GM12875 (cell line): ENCODE data around the gene IRAK2.

Experiments used
- H3K4me3 ChIP-seq: one replicate; pipeline ENCODE4 v1.5.1; 2011; ENCODE audit warnings: low read depth, low read length, control low read depth
- CTCF ChIP-seq: IDR thresholded peaks from 2 replicates; pipeline ENCODE4 v1.5.1; 2011; ENCODE audit warnings: low read depth, mild to moderate bottlenecking, control low read depth, inconsistent platforms, low read length, moderate library complexity, borderline replicate concordance; ENCODE audit not compliant: insufficient read depth

The IRAK2 gene

GRCh38 chr3:10189557-10190354, 25.0 kb downstream of the IRAK2 start:
- no peak for TF ChIP-seq CTCF
- H3K4me3 ChIP-seq = no peak overlapping the region

- H3K4me3 ChIP-seq = no peak overlapping the region
- peak; percentile 61 for TF ChIP-seq CTCF
Measured at GRCh38 chr3:10192953-10193691, 28.4 kb downstream of the IRAK2 start.

GRCh38 chr3:10193692-10194327, 29.1 kb downstream of the IRAK2 start:
- no peak for TF ChIP-seq CTCF
- no peak overlapping the region for H3K4me3 ChIP-seq

DNA sequence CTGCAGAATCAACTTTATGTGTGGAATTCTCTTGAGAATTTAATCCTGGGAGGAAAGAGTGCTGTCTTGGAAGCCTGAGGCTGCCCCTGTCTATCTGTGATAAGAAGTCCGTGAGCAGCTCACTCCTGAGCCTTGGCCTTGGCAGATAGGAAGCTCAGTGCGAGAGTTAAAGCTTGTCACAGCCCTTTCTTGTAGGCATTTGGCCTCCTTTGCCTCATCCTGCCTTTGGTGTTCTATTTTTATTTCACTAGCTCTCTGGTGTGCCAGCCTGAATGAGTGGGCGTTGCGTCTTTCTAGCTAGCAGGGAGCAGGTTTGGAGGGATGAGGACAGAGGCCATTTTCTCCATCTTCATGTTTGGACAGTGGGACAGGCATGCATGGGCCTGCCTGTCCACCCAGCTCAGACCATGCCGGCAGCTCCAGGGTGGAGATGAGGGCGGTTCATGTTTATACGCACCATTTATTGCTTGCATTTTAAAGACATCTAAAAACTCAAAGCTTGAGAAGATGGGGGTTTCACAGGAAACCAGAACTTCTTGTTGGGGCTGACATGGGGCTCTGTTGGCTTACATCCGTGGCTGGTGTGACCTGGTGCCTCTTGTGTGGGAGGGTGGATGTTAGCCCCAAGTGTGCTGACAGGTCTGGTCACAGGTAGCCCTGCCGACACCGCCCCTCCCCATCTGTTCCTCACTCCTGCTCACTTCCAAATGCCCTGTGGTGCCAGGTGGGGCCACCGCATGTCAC, 29.8 kb downstream of the IRAK2 start:
- no peak for TF ChIP-seq CTCF
- no peak overlapping the region for H3K4me3 ChIP-seq

DNA sequence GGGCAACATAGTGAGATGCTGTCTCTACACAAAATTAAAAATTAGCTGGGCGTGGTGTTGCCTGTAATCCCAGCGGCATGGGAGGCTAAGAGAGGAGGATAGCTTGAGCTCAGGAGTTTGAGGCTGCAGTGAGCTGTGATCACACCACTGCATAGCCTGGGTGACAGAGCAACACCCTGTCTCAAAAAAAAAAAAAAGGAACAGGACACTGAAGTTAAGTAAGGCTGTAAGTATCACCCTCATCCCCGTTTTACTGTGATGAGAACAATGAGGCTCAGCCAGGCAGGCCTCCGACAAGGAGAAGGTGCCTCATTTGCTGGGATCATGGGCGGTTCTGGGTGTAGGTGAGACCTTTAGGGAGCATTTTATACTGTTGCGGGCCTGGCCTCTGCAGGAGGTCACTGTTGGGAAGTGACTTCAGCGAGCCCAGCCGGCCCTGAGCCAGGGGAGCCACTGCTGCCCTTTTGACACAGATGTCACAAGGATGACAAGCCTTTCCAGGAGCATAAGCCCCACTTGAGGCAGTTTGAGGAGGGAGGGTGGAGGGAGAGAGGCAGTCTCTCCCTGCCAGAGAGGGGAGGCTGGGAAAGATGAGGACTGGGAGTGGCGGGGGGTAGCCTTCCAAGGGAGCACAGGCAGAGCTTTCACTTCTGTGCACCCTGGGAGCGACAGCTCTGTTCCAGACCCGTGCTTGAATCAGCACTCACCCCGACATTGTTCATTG, 30.8 kb downstream of the IRAK2 start:
- H3K4me3 ChIP-seq = peak overlapping the region; percentile 10
- TF ChIP-seq CTCF = no peak

DNA sequence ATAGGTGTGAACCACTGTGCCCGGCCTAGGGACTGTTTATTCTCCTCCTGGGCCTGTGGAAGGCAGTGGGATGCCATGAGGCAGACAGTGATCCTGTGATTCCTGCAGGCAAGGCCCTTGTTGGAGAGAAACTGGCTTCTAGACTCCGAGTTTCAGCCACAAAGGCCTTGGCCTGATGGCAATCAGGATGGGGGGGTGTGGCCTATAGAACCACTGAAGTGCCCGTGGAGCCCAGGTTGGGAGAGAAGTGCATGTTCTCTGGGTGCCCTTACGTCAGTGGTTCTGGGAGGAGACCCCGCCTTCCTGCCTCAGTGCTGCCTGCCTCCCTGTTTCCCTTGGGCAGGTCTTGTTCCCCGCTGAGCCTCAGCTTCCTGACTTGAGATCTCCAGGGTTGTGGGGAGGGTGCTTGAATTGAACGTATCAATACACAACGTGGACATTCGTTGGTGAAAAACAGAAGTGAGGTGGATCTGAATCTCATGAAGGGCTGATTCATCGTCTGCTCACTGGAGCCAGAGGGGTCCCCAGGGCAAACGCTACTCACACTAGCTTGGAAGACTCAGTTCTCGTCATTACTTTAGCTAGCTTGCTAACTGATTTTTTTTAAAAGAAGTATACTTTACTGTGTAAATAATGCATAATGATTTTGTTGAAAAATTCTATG, 31.8 kb downstream of the IRAK2 start:
- no peak overlapping the region for H3K4me3 ChIP-seq
- TF ChIP-seq CTCF = no peak
